ENCODE results near the gene CNRIP1.

DNA sequence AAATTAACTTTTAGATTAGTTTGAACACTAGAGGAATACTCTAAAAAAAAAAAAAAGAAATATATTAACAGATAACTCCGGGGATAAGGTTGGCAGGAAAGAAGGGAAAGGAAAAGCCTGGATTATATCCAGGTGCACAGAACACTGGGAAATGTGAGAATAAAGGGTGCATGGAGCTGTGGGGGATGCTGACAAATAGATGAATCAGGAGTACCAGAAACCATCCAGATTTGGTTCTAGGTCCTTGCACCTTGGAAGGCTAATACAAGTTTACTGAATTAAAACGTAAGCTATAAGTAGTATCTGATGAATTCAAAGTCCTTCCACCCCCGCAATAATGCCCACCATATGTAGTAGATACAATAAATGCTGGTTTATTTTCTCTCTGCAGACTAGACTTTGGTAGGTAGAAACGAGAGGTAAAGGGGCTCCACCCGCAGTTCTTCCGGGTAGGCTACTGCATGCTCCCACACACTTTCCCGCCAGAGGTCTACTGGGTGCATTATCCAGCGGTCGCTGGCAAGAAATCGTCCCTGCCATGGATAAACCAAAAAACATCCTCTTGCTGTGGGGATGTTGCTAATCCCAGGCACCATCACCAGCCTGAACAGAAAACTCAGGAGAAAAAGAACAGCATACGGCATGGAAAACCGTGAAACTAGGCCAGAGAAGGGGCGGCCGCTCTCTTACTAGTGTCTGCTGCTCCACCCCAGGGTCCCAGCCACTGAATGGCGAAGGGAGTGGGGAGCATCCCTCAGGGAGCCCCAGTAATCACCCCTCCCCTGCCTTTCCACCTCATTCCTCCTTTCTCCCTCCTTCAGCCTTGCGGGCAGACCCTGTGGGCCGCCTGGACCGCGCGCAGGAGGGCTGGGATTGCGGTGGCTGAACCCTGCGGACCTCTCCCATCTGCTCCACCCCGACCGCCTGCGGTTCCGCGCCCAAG lies 1.5 kb downstream of the CNRIP1 start:
- TF ChIP-seq, protein P1, sequence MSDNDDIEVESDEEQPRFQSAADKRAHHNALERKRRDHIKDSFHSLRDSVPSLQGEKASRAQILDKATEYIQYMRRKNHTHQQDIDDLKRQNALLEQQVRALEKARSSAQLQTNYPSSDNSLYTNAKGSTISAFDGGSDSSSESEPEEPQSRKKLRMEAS (IDR thresholded peaks at IDR 0.05): no peak
- no peak for TF ChIP-seq NFIC (IDR thresholded peaks at IDR 0.05)
- no peak for TF ChIP-seq RAD21 (IDR thresholded peaks at IDR 0.05; ENCODE audit: low read depth)
- TF ChIP-seq, protein P2, sequence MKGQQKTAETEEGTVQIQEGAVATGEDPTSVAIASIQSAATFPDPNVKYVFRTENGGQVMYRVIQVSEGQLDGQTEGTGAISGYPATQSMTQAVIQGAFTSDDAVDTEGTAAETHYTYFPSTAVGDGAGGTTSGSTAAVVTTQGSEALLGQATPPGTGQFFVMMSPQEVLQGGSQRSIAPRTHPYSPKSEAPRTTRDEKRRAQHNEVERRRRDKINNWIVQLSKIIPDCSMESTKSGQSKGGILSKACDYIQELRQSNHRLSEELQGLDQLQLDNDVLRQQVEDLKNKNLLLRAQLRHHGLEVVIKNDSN (IDR thresholded peaks at IDR 0.05): no peak
- TF ChIP-seq ZBTB7A (IDR thresholded peaks at IDR 0.05; ENCODE audit: low read depth): no peak
- no peak for TF ChIP-seq YY1 (IDR thresholded peaks at IDR 0.05; ENCODE audit: low read depth)
- TF ChIP-seq EP300 (IDR thresholded peaks at IDR 0.05; ENCODE audit: borderline replicate concordance): no peak
- TF ChIP-seq CEBPB (IDR thresholded peaks at IDR 0.05): no peak
- TF ChIP-seq, protein P3, sequence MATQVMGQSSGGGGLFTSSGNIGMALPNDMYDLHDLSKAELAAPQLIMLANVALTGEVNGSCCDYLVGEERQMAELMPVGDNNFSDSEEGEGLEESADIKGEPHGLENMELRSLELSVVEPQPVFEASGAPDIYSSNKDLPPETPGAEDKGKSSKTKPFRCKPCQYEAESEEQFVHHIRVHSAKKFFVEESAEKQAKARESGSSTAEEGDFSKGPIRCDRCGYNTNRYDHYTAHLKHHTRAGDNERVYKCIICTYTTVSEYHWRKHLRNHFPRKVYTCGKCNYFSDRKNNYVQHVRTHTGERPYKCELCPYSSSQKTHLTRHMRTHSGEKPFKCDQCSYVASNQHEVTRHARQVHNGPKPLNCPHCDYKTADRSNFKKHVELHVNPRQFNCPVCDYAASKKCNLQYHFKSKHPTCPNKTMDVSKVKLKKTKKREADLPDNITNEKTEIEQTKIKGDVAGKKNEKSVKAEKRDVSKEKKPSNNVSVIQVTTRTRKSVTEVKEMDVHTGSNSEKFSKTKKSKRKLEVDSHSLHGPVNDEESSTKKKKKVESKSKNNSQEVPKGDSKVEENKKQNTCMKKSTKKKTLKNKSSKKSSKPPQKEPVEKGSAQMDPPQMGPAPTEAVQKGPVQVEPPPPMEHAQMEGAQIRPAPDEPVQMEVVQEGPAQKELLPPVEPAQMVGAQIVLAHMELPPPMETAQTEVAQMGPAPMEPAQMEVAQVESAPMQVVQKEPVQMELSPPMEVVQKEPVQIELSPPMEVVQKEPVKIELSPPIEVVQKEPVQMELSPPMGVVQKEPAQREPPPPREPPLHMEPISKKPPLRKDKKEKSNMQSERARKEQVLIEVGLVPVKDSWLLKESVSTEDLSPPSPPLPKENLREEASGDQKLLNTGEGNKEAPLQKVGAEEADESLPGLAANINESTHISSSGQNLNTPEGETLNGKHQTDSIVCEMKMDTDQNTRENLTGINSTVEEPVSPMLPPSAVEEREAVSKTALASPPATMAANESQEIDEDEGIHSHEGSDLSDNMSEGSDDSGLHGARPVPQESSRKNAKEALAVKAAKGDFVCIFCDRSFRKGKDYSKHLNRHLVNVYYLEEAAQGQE (IDR thresholded peaks at IDR 0.05; ENCODE audit: low read depth): no peak
- no peak for TF ChIP-seq CREB1 (IDR thresholded peaks at IDR 0.05; ENCODE audit: low read depth)
- TF ChIP-seq TAF1 (IDR thresholded peaks at IDR 0.05; ENCODE audit: low read depth): no peak
